PC-9 (cell line): ENCODE data around the gene SPATA31E1.

Experiments used
- CTCF ChIP-seq: fragments of 200-600 bp; sonication (generic); conservative IDR thresholded peaks from 2 replicates; pipeline ENCODE4 v1.6.1; 2017; ENCODE audit warnings: mixed run types, antibody characterized with exemption, mild to moderate bottlenecking, moderate library complexity
- EZH2 ChIP-seq: fragments of 200-600 bp; sonication (generic); IDR thresholded peaks from 2 replicates; pipeline ENCODE4 v1.8.0; 2017; ENCODE audit warnings: antibody characterized with exemption, low read depth

- TF ChIP-seq EZH2: no peak
- TF ChIP-seq CTCF: no peak
Observed at GRCh38 chr9:87867391-87867790, 15.3 kb upstream of the SPATA31E1 start.
